LNCaP clone FGC (cell line): ENCODE measurements around the gene MRPL46.
"Not testable (repeated sequence)": the region's sequence is repeated elsewhere in the genome, so short reads cannot be mapped to it uniquely, and the experiment has no call there.

Source experiments
- DNase-seq: peaks from one replicate; pipeline ENCODE4 v3.0.0-alpha.2; 2011; ENCODE audit warnings: low read depth
- H3K4me3 ChIP-seq: 2 replicates; pipeline ENCODE4 v1.5.1; 2011; ENCODE audit warnings: mild to moderate bottlenecking, low read depth, low read length, control low read depth
- CTCF ChIP-seq: IDR thresholded peaks from 2 replicates; pipeline ENCODE4 v1.5.1; 2012; ENCODE audit warnings: mild to moderate bottlenecking; ENCODE audit not compliant: control insufficient read depth, insufficient read depth; ENCODE audit errors: extremely low read depth

Gene MRPL46

GRCh38 chr15:88472225-88472624 lies 5.0 kb upstream of the MRPL46 start:
- no peak overlapping the region for H3K4me3 ChIP-seq
- no peak for TF ChIP-seq CTCF
- DNase-seq = no peak

- no peak overlapping the region for H3K4me3 ChIP-seq
- no peak for DNase-seq
- no peak for TF ChIP-seq CTCF
These were observed 3.6 kb upstream of the MRPL46 start for GRCh38 chr15:88470625-88471372.

GRCh38 chr15:88469321-88469720 lies 2.1 kb upstream of the MRPL46 start:
- DNase-seq = no peak
- no peak for TF ChIP-seq CTCF
- no peak overlapping the region for H3K4me3 ChIP-seq

GRCh38 chr15:88468721-88469120 lies 1.5 kb upstream of the MRPL46 start:
- H3K4me3 ChIP-seq = peak overlapping the region; percentile 95
- DNase-seq = not testable (repeated sequence)

GRCh38 chr15:88467935-88468528 lies 844 bp upstream of the MRPL46 start:
- peak; percentile 37; the same call in 1 of the 2 replicates for TF ChIP-seq CTCF
- peak overlapping the region; percentile 95 for H3K4me3 ChIP-seq
- DNase-seq = no peak

- H3K4me3 ChIP-seq = peak overlapping the region; percentile 95
- no peak for DNase-seq
These were observed 1.5 kb downstream of the MRPL46 start for GRCh38 chr15:88465633-88466224.

More at GRCh38 chr15:88465633-88466224, 1.5 kb downstream of the MRPL46 start:
- no peak for TF ChIP-seq CTCF
